ENCODE measurements around the gene COL26A1. TPM values are rescaled to one million over a fixed set of nuclear protein-coding genes. Genes with fewer than 3 reads are reported as not detected.
"Not testable (repeated sequence)": the region's sequence is repeated elsewhere in the genome, so short reads cannot be mapped to it uniquely, and the experiment has no call there.

The COL26A1 gene
- total RNA-seq, 1 donor, result not detected

DNA sequence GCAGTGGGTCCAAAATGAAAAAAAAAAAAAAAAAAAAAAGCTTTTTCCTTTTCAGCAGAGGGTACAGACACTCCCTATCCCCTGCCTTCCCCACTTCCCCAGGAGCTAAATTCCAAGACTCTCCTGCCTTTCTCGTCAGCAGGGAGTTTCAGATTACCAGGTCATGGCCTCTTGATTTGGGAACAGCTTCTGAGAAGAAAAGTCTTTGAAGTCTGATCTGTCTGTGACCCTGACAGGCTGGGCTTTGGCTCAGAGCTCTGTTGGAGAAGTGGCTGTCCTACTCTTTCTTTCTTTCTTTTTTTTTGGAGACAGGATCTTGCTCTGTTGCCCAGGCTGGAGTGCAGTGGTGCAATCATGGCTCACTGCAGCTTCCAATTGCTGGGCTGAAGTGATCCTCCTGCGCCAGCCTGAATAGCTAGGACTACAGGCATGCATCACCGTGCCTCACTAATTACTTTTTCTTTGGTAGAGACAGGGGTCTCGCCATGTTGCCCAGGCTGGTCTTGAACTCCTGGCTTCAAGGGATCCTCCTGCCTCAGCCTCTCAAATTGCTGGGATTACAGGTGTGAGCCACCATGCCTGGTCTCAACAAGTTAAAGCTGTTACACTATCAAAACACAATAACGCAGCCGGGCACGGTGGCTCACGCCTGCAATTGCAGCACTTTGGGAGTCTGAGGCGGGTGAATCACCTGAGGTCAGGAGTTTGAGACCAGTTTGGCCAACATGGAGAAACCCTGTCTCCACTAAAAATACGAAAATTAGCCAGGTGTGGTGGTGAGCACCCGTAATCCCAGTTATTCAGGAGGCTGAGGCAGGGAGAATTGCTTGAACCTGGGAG, 59.9 kb downstream of the COL26A1 start:
- no peak for DNase-seq (ENCODE audit: low read depth)
- no peak overlapping the region for H3K4me3 ChIP-seq (ENCODE audit: low read depth, low read length)
- TF ChIP-seq, protein P1, sequence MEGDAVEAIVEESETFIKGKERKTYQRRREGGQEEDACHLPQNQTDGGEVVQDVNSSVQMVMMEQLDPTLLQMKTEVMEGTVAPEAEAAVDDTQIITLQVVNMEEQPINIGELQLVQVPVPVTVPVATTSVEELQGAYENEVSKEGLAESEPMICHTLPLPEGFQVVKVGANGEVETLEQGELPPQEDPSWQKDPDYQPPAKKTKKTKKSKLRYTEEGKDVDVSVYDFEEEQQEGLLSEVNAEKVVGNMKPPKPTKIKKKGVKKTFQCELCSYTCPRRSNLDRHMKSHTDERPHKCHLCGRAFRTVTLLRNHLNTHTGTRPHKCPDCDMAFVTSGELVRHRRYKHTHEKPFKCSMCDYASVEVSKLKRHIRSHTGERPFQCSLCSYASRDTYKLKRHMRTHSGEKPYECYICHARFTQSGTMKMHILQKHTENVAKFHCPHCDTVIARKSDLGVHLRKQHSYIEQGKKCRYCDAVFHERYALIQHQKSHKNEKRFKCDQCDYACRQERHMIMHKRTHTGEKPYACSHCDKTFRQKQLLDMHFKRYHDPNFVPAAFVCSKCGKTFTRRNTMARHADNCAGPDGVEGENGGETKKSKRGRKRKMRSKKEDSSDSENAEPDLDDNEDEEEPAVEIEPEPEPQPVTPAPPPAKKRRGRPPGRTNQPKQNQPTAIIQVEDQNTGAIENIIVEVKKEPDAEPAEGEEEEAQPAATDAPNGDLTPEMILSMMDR (IDR thresholded peaks at IDR 0.05; ENCODE audit: insufficient read depth, low read length), result no peak

DNA sequence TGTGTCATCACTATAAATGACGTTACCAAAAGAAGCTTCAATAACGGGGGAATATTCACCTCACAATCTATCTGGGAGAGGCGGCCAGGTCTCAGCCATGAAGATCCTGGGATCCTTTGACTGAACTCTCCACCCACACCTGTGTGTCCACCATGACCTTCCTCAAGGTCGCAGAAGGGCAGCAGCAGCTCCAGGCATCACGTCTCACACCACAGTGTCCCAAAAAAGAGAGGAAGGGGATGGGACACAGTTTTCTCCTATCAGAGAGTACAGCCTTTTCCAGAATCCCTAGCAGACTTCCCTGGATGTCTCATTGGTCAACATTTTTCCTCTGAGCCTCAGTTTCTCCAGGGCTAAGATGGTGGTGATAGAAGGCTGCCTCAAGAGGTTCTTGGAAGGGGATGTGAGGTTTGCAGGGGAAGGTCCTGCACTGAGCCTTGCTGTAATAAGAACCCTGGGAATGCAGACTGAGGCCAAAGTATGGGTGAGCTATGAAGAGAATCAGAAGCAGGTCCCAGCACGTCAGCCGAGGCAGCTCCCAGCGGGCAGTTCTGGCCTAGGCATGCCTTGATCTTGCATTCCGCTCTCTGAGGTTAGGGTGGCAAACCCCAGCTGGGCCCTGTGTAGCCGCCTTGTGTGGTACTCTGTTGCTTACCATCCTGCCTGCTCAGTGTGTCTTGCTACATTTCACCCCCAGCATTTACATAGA, 63.8 kb downstream of the COL26A1 start:
- TF ChIP-seq, protein P1 (IDR thresholded peaks at IDR 0.05; ENCODE audit: insufficient read depth, low read length), result no peak
- H3K4me3 ChIP-seq (ENCODE audit: low read depth, low read length), result no peak overlapping the region
- no peak for DNase-seq (ENCODE audit: low read depth)

DNA sequence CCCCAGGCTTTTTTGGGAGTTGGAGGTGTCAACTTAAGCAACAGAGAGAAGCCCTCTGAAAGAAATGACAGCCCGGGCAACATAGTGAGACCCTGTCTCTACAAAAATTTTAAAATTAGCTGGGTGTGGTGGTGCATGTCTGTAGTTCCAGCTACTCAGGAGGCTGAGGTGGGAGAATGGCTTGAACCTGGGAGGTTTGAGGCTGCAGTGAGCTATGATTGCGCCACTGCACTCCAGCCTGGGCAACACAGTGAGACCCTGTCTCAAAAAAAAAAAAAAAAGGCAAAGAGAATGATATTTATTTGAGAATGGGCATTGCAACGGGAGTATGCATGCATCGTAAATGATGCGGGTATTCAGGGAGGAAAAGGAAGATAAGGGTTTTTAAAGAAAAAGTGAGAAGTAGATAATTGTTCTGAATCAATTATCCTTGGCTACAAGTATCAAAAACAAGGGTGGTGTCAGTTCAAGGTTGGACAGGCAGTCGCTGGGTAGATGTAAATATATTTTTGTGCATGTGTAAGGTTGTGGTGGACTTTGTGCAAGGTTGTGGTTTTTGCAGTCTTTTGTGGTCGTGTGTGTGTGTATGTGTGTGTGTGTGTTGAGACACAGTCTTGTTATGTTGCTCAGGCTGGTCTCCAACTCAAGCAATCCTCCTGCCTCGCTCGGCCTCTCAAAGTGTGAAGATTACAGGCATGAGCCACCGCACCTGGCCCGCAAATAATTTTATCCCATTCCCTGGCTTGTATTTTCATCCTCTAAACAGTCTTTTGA, 65.6 kb downstream of the COL26A1 start:
- TF ChIP-seq, protein P1 (IDR thresholded peaks at IDR 0.05; ENCODE audit: insufficient read depth, low read length), result no peak
- H3K4me3 ChIP-seq (ENCODE audit: low read depth, low read length), result no peak overlapping the region
- no peak for DNase-seq (ENCODE audit: low read depth)

DNA sequence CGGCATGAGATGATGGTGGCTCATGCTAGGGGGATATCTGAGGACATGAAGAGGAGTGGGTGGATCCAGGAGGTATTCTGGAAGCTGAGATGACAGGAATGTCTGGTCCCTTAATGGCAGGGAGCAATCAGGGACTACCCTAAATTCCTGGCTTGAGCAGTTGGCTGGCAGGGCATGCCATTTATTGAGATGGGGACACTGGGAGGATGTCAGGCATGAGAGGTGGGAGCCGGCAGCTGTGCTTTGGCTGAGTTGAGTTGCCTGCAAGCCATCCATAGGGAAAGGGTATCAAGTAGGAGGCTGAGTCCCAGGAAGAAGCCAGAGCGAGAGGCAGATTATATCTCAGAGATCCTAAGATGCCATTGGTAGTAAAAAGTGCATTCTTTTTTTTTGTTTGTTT, 69.6 kb downstream of the COL26A1 start:
- TF ChIP-seq, protein P1 (IDR thresholded peaks at IDR 0.05; ENCODE audit: insufficient read depth, low read length), result no peak
- DNase-seq (ENCODE audit: low read depth), result no peak
- no peak overlapping the region for H3K4me3 ChIP-seq (ENCODE audit: low read depth, low read length)

DNA sequence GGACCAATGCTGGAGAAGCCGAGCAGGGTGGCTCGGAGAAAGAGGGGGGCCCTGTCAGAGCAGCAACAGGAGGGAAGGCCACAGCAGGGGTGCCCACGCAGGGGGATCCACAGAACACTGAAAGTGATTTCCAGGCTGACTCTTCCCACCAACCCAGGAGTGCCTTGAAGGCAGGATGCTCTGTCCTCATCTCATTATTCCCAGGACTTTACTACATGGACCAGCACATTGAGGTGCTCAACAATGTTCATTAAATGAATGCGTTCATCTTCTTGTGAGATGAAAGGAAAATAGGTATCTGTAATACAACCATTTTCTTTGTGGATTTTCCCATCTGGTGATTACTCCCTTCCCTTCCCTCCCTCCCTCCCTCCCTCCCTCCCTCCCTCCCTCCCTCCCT, 71.0 kb downstream of the COL26A1 start:
- TF ChIP-seq, protein P1 (IDR thresholded peaks at IDR 0.05; ENCODE audit: insufficient read depth, low read length), result no peak
- H3K4me3 ChIP-seq (ENCODE audit: low read depth, low read length), result no peak overlapping the region
- DNase-seq (ENCODE audit: low read depth), result no peak

DNA sequence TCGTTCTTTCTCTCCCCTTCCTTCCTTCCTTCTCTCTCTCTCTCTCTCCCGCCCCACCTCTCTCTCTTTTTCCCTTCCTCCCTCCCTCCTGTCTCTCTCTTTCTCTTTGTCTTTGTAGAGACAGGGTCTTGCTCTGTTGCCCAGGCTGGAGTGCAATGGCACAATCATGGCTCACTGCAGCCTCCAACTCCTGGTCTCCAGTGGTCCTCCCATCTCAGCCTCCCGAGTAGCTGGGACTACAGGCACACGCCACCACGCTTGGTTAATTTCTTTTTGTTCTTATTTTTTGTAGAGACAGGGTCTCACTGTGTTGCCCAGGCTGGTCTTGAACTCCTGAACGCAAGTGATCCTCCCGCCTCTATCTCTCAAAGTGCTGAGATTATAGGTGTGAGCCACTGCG, 71.5 kb downstream of the COL26A1 start:
- DNase-seq (ENCODE audit: low read depth); H3K4me3 ChIP-seq (ENCODE audit: low read depth, low read length): not testable (repeated sequence)
